HEK293 (cell line): ENCODE data around the gene BCAS3.

Experiments
- CTCF ChIA-PET: fragments of 350-600 bp; formaldehyde crosslinking; extraction: SDS; loops from one replicate; lab custom pipeline; 2021; ENCODE audit warnings: antibody characterized with exemption; lab: Yijun Ruan, JAX
- POLR2A ChIA-PET: fragments of 300-600 bp; formaldehyde crosslinking; extraction: SDS; loops from one replicate; lab custom pipeline; 2020; ENCODE audit warnings: antibody characterized with exemption, inconsistent platforms; lab: Yijun Ruan, JAX
- H3K27ac ChIP-seq: fragments of 200-500 bp; sonication (Bioruptor generic); 2 replicates; pipeline ENCODE4 v1.5.1; 2014; ENCODE audit warnings: low read depth, low read length, control low read depth, inconsistent platforms; ENCODE audit errors: extremely low read depth
- H3K36me3 ChIP-seq, 2 experiments: fragments of 200-500 bp in 1 of 2; sonication (Bioruptor generic) in 1 of 2; 1 replicate in 1 of 2; 2 replicates in 1 of 2; pipeline ENCODE4 v1.5.1; 2014 to 2017; ENCODE audit warnings: inconsistent platforms in 2 of 2, low read length in 2 of 2; ENCODE audit not compliant: control insufficient read depth in 2 of 2, insufficient read depth in 1 of 2
- H3K4me1 ChIP-seq: fragments of 200-500 bp; sonication (Bioruptor generic); 2 replicates; pipeline ENCODE4 v1.5.1; 2014; ENCODE audit warnings: mild to moderate bottlenecking, low read length, inconsistent platforms; ENCODE audit not compliant: control insufficient read depth, insufficient read depth
- H3K4me3 ChIP-seq: 2 replicates; pipeline ENCODE4 v1.5.1; 2011; ENCODE audit warnings: low read depth, mild to moderate bottlenecking, control low read depth, low read length, moderate library complexity
- H3K9me3 ChIP-seq: fragments of 200-500 bp; sonication (Bioruptor generic); 2 replicates; pipeline ENCODE4 v1.5.1; 2014; ENCODE audit warnings: low read depth, low read length, inconsistent platforms; ENCODE audit not compliant: control insufficient read depth, insufficient read depth
- HOXC10 ChIP-seq: sonication (generic); formaldehyde crosslinking; IDR thresholded peaks from 2 replicates; pipeline ENCODE4 v1.8.1; 2023; ENCODE audit warnings: mild to moderate bottlenecking, missing genetic modification reagents
- IKZF3 ChIP-seq: fragments of 450-650 bp; IDR thresholded peaks from 2 replicates; pipeline ENCODE4 v1.5.0; 2018; ENCODE audit warnings: missing biosample characterization, mild to moderate bottlenecking, missing genetic modification characterization, moderate library complexity
- KLF17 ChIP-seq: fragments of 450-650 bp; formaldehyde crosslinking; IDR thresholded peaks from 2 replicates; pipeline ENCODE4 v1.5.1; 2016; ENCODE audit warnings: missing biosample characterization, missing genetic modification characterization
- ZFHX2 ChIP-seq: fragments of 450-650 bp; formaldehyde crosslinking; conservative IDR thresholded peaks from 2 replicates; pipeline ENCODE4 v1.5.1; 2016; ENCODE audit warnings: missing biosample characterization, missing genetic modification characterization
- ZNF132 ChIP-seq: fragments of 450-650 bp; formaldehyde crosslinking; IDR thresholded peaks from 2 replicates; pipeline ENCODE4 v1.5.1; 2017; ENCODE audit warnings: missing biosample characterization, missing genetic modification characterization, borderline replicate concordance
- ZNF16 ChIP-seq: fragments of 450-650 bp; formaldehyde crosslinking; IDR thresholded peaks from 2 replicates; pipeline ENCODE4 v1.5.1; 2016; ENCODE audit warnings: low read depth, missing biosample characterization, missing genetic modification characterization
- ZNF2 ChIP-seq: fragments of 450-650 bp; formaldehyde crosslinking; IDR thresholded peaks from 2 replicates; pipeline ENCODE4 v1.5.1; 2016; ENCODE audit warnings: missing biosample characterization, missing genetic modification characterization
- ZNF274 ChIP-seq, 2 experiments: fragments of 200-500 bp in 1 of 2; fragments of 450-650 bp in 1 of 2; sonication (Bioruptor generic) in 1 of 2; formaldehyde crosslinking in 1 of 2; IDR thresholded peaks; 2 replicates each; pipeline versions ENCODE4 v1.5.1 to v1.6.1; 2014 to 2016; ENCODE audit warnings: borderline replicate concordance in 1 of 2, inconsistent platforms in 1 of 2, low read length in 1 of 2, missing biosample characterization in 1 of 2, missing genetic modification characterization in 1 of 2
- ZNF404 ChIP-seq: fragments of 450-650 bp; formaldehyde crosslinking; IDR thresholded peaks from 2 replicates; pipeline ENCODE4 v1.5.1; 2017; ENCODE audit warnings: missing biosample characterization, missing genetic modification characterization
- ZNF473 ChIP-seq: fragments of 450-650 bp; formaldehyde crosslinking; IDR thresholded peaks from 2 replicates; pipeline ENCODE4 v1.5.1; 2017; ENCODE audit warnings: missing biosample characterization, missing genetic modification characterization
- ZNF48 ChIP-seq: fragments of 450-650 bp; formaldehyde crosslinking; IDR thresholded peaks from 2 replicates; pipeline ENCODE4 v1.5.1; 2016; ENCODE audit warnings: missing biosample characterization, missing genetic modification characterization
- ZNF510 ChIP-seq: fragments of 450-650 bp; formaldehyde crosslinking; IDR thresholded peaks from 2 replicates; pipeline ENCODE4 v1.5.1; 2018; ENCODE audit warnings: mild to moderate bottlenecking, missing genetic modification characterization, missing biosample characterization; ENCODE audit not compliant: insufficient replicate concordance
- ZNF776 ChIP-seq: fragments of 450-650 bp; formaldehyde crosslinking; IDR thresholded peaks from 2 replicates; pipeline ENCODE4 v1.5.0; 2017; ENCODE audit warnings: missing biosample characterization, missing genetic modification characterization, borderline replicate concordance
- ZNF792 ChIP-seq: fragments of 450-650 bp; formaldehyde crosslinking; IDR thresholded peaks from 2 replicates; pipeline ENCODE4 v1.5.1; 2016; ENCODE audit warnings: missing biosample characterization, missing genetic modification characterization

BCAS3 gene

GRCh38 chr17:61225178-61225882, 547.7 kb downstream of the BCAS3 start (continued):
- TF ChIP-seq ZNF404 = no peak

GRCh38 chr17:61227866-61228265, 550.2 kb downstream of the BCAS3 start:
- H3K27ac ChIP-seq = no peak overlapping the region
- CTCF ChIA-PET = no interaction called here
- no peaks in the 10 kb centered on the region for H3K9me3 ChIP-seq
- no peak for TF ChIP-seq IKZF3 (tag by site-specific recombination)
- no peak for TF ChIP-seq ZNF2
- TF ChIP-seq KLF17 (tag by site-specific recombination) = no peak
- TF ChIP-seq ZFHX2 (tag by site-specific recombination) = no peak
- POLR2A ChIA-PET = no interaction called here
- no peak overlapping the region for H3K4me3 ChIP-seq
- peaks cover 9% of the 10 kb centered on the region for H3K4me1 ChIP-seq
- H3K36me3 ChIP-seq = no peaks in the 10 kb centered on the region

GRCh38 chr17:61230461-61230860, 552.8 kb downstream of the BCAS3 start:
- ChIA-PET POLR2A (interaction anchor here (0.7 to 0.8 kb wide), 2 partner anchors 14 to 631 kb away, joined by 7 to 8 read pairs; partner anchors contain the start of gene PPM1D), CTCF (interaction anchor here (0.6 to 1.2 kb wide), 3 partner anchors 11 to 406 kb away, joined by 3 to 5 read pairs (median 3); no protein-coding TSS in a partner anchor)
- H3K9me3 ChIP-seq = no peaks in the 10 kb centered on the region
- no peak overlapping the region for H3K4me3 ChIP-seq
- H3K4me1 ChIP-seq = peaks cover 30% of the 10 kb centered on the region
- H3K36me3 ChIP-seq = no peaks in the 10 kb centered on the region
- H3K27ac ChIP-seq = no peak overlapping the region
- TF ChIP-seq ZNF16 (tag by site-specific recombination) (no peak), ZNF473 (no peak)

- H3K9me3 ChIP-seq = no peaks in the 10 kb centered on the region
- H3K36me3 ChIP-seq = no peaks in the 10 kb centered on the region
- H3K4me1 ChIP-seq = peaks cover 37% of the 10 kb centered on the region
- CTCF ChIA-PET = interaction anchor here (0.5 to 1.2 kb wide), 4 partner anchors 11 to 515 kb away, joined by 3 to 5 read pairs (median 3); no protein-coding TSS in a partner anchor
- POLR2A ChIA-PET = interaction anchor here (0.7 to 0.8 kb wide), 3 partner anchors 15 to 631 kb away, joined by 7 to 8 read pairs (median 8); partner anchors contain the start of gene PPM1D
- H3K4me3 ChIP-seq = no peak overlapping the region
- TF ChIP-seq ZNF792 (no peak), ZNF48 (tag by site-specific recombination) (no peak), ZNF132 (tag by site-specific recombination) (no peak), ZNF776 (tag by site-specific recombination) (no peak), ZNF274 (IDR thresholded peaks at IDR 0.05; ENCODE audit: low read length) (no peak), ZNF274 (tag by site-specific recombination; IDR thresholded peaks at IDR 0.05; ENCODE audit: borderline replicate concordance) (no peak), HOXC10 (no peak), ZNF473 (no peak), ZNF510 (tag by site-specific recombination) (no peak)
- H3K27ac ChIP-seq = no peak overlapping the region
These were observed 553.5 kb downstream of the BCAS3 start for GRCh38 chr17:61230972-61231820.
